D341Med (cell line): ENCODE data around the gene TRIOBP.
"Not testable (repeated sequence)": the region's sequence is repeated elsewhere in the genome, so short reads cannot be mapped to it uniquely, and the experiment has no call there.

Source experiments
- DNase-seq: peaks from one replicate; pipeline ENCODE4 v3.0.0; 2012; ENCODE audit warnings: low spot score

TRIOBP gene

DNA sequence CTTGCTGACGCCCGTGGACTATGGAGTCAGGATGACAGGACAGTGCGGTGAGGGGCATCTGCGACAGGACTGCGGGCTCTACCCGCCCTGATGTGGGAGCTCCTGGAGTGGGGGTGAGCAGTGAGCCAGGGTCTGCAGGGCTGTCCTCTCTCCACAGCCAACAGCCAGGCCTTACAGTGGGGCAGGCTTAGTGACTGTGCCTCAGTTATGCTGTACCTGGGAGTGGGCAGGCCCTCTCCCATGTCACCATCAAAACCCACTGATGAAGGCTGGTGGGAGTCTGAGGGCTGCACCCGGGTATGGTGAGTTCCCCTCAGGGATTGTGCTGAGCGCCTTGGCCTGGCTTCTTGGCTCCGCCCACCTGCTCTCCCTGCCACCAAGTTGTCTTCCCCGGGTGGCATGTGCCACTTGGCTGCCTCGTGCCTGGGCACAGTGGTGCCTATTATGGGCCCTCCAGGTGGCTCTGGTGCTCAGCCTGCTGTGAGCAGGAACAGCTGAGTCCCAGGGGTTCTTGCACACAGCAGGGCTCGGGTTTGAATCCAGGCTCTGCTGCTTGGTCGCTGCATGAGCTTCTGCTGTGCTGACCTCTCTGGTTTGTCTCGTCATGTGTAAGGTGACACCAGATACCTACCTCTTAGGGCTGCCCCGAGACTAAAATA lies 4.1 kb upstream of the TRIOBP start:
- DNase-seq: no peak

DNA sequence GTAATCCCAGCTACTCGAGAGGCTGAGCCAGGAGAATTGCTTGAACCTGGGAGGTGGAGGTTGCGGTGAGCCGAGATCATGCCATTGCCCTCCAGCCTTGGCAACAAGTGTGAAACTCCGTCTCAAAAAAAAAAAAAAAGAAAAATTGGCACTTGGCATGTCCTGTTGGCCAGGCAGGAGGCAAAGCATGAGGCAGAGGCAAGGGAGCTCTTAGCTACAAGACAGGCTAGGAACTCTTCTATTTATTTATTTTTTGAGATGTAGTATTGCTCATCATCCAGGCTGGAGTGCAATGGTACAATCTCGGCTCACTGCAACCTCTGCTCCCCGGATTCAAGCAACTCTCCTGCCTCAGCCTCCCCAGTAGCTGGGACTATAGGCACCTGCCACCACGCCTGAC lies 2.7 kb upstream of the TRIOBP start:
- not testable (repeated sequence) for DNase-seq

DNA sequence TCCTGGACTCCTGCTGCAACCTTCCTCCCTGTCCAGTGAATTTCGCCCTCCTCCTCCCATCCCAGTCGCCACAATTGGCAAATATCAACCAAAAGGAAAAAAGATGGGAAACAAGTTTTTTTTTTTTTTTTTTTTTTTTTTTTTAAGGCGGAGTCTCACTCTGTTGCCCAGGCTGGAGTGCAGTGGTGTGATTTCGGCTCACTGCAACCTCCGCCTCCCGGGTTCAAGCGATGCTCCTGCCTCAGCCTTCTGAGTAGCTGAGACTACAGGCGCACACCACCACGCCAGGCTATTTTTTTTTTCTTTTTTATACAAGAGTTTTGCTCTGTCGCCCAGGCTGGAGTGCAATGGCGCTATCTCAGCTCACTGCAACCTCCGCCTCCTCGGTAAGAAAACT lies 590 bp upstream of the TRIOBP start:
- not testable (repeated sequence) for DNase-seq

DNA sequence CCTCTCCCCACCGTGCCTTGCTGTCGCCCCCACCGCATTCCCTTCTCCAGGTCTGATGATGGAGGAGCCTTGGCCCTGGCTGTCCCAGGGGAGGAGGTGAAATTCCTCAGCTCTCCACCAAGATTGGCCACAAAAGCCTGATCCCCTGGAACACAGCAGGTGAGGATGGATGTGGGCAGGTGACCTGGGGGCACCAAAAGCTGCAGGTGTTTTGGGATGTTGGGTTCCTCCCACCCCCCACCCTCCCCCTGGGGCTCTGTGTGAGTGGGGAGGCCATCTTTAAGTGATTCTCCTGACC lies 639 bp downstream of the TRIOBP start:
- DNase-seq: no peak

DNA sequence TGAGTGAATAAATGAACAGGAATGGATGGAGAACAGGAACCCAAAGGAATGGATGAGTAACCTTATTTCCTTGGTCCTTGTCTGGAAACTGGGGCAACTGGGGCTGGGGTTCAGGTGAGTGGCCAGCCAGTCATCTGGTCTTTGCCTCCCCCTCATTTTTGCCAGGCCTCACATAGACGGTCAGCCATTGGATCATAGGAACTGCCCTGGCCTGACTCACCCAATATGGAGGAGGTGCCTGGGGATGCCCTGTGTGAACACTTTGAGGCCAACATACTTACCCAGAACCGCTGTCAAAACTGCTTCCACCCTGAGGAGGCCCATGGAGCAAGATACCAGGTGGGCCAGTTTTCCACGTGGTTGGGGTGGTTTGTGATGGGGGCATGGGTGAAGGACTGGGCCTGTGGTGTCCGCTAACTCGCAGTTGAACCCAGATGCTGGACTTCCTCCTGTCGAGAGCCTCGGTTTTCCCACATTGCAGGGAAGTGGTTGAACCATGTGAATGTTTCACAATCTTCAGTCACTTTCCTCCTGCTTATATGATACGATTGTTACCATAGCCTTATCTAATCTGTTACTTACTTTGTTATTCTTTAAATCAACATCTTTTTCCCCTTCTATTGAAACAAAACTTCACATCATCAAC lies 4.4 kb downstream of the TRIOBP start:
- no peak for DNase-seq

GRCh38 chr22:37703906-37704305 lies 7.1 kb downstream of the TRIOBP start:
- no peak for DNase-seq

DNA sequence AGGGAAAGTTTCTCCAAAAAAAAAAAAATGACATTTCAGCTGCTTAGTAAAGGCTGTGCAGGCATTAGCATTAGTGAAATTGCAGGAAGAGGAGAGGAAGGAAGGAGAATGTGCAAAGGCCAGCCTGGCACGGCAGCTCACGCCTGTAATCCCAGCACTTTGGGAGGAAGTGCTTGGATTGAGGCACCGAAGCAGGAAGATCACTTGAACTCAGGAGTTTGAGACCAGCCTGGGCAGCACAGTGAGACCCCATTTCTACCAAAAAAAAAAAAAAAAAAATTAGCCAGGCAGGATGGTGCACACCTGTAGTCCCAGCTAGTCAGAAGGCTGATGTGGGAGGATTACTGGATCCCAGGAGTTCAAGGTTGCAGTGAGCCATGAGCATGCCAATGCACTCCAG lies 7.8 kb downstream of the TRIOBP start:
- no peak for DNase-seq

- no peak for DNase-seq
Observed at GRCh38 chr22:37705205-37705604, 8.4 kb downstream of the TRIOBP start.

DNA sequence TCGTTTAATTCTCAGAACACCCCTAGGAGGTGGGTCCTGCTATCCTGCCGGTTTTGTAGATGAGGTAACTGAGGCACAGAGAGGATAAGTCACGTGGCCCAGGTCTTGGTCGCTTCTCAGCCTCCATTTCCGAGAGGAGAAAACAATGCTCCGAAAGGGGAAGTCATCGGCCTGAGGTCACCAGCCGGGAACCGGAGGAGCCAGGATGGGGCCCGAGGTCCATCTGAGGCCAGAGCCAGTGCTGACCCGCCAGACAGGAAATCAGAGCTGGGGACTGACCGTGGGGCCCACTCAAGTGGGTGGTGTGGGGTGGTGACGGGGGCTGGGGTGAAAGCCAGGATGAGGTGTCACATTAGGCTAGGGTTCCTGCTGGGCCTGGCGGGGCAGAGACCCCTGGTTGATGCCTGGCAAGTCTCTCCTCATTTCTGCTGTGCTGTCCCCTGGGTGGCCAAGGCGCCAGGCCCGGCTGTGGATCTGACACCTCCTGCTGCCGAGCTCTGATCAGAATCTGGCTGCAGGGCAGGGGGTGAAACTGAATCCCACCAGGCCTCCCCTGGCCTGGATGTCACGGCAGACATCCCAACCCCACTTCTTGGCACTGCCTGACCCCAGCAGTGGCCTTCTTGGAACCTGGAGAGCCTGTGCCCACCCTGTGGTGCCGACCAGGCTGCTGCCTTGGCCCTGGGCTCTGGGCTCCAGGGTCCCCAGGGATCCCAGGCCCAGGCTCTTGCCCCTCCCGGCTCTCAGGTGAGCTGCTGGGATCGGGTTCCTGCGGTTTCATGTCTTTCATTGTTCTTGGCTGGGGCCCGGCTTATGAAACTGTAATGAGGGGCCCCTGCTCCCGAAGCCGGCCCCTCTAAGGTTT lies 12.0 kb downstream of the TRIOBP start:
- no peak for DNase-seq

DNA sequence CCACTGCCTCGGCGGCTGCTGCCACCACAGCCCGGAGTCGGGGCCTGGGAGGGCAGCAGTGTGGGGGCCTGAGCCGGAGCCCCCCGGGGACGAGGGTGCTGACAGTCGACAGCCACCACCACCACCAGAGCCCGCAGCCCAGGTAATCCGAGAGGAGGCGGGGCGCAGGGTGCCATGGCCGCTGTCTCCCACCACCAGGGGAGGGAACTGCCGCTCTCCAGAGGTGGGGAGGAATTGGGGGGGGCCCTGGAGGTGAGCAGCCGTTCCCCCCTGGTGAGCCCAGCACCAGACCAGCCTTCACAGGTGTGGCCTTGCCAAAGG lies 12.6 kb downstream of the TRIOBP start:
- DNase-seq: no peak

DNA sequence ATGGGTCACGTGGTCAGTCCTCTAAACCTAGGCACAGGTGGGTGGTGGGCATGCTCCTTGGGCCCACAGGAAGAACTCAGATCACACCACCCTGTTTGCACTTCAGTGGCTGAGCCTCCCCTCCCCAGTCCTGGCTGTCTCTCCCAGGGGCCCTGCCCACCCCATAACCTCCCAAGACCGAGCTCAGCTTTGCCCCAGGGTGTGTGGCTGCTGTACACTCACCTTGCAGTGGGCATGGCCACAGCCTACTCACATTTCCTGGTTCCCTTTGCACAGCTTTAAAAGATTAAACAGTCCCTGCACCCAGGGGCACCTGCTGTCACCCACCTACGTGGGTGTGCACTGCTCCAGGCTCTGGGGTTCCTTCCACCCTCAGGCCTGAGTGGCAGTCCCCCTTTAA lies 13.8 kb downstream of the TRIOBP start:
- no peak for DNase-seq

DNA sequence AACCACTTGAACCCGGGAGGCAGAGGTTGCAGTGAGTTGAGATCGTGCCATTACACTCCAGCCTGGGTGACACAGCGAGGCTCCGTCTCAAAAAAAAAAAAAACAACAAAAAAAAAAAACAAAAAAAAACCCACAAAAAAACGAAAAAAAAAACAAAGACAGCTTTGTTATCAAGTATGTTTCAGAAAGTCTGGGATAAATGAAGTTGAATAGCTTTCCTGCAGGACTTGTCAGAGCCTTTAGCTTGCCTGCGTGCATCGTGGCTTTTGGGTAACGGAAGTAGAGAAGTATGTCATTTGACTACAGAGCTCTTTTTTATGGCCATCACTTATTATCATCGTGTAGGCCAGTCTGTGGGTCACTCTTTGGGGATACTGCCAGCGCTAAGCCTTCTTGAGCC lies 14.6 kb downstream of the TRIOBP start:
- DNase-seq: no peak

DNA sequence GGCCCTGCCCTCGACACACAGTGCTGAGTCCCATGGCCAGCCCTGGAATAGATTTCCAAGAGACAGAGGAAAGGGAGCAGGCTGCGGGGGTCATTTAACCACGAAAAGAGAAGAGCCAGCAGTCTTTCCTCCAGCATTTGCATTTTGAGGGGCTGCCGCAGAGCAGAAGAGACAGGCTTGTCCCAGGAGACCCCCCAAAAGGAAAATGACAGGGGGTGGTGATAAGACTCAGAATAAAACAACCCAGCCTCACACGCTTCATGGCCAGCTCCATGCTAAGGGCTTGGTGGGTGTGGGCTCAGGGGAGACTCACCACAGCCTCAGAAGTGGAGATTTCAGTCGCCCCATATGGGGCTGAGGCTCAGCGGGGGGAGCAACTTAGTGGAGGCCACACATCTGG lies 16.9 kb downstream of the TRIOBP start:
- no peak for DNase-seq

DNA sequence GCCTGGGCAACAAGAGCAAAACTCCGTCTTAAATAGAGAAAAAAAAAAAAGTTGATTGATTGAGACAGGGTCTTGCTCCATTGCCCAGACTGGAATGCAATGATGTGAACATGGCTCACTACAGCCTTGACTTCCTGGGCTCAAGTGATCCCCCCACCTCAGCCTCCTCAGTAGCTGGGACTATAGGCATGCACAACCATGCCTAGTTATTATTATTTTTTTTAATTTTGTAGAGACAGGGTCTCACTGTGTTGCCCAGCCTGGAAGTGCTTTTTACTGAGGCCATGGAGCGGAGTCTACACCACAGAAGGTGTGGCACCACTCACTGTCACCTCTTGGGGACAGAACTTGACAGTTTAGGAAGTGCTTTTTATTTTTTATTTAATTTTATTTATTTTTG lies 17.8 kb downstream of the TRIOBP start:
- no peak for DNase-seq

DNA sequence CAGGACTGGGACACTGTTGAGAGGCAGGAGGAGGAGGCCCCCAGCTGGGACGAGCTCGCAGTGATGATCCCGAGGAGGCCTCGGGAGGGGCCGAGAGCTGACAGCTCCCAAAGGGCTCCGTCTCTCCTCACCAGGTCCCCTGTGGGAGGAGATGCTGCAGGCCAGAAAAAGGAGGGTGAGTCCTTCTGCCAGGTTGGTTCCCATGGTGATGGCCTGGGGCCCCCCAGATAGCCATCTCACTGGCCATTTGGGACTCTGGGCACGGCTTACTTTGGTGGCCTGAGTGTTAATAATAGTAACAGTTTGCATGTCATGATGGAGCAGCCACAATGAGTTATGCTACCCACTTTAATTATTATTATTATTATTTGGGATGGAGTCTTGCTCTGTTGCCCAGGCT lies 18.9 kb downstream of the TRIOBP start:
- DNase-seq: no peak

DNA sequence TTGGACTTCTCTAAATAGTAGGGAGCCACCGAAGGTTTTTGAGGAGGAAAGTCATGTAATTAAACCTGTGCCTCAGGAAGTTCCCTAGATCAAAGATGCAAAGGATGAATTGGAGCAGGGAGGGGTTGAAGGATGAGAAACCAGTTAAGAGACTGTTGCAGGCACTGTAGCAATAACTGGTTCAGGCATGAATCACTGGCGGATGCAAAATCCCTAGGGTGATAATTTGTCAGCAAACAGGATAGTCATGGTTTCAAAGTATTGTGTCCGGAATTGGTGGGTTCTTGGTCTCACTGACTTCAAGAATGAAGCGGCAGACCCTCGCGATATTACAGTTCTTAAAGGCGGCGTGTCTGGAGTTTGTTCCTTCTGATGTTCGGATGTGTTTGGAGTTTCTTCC lies 19.9 kb downstream of the TRIOBP start:
- no peak for DNase-seq

DNA sequence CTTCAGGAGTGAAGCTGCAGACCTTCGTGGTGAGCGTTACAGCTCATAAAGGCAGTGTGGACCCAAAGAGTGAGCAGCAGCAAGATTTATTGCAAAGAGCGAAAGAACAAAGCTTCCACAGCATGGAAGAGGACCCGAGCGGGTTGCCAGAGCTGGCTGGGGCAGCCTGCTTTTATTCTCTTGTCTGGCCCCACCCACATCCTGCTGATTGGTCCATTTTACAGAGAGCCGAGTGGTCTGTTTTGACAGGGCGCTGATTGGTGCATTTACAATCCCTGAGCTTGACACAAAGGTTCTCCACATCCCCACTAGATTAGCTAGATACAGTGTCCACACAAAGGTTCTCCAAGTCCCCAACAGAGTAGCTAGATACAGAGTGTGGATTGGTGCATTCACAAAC lies 20.4 kb downstream of the TRIOBP start:
- DNase-seq: not testable (repeated sequence)

GRCh38 chr22:37717746-37718305 lies 21.0 kb downstream of the TRIOBP start:
- not testable (repeated sequence) for DNase-seq

DNA sequence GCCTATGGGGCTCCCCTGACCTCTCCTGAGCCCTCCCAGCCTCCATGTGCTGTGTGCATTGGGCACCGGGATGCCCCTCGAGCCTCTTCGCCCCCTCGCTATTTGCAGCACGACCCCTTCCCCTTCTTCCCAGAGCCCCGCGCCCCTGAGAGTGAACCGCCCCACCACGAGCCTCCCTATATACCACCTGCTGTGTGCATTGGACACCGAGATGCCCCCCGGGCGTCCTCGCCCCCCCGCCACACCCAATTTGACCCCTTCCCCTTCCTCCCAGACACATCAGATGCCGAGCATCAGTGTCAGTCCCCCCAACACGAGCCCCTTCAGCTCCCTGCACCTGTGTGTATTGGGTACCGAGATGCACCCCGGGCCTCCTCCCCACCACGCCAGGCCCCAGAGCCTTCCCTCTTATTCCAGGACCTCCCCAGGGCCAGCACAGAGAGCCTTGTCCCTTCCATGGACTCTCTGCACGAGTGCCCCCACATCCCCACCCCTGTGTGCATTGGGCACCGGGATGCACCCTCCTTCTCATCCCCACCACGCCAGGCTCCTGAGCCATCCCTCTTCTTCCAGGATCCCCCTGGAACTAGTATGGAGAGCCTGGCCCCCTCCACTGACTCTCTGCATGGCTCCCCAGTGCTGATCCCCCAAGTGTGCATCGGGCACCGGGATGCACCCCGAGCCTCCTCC lies 28.8 kb downstream of the TRIOBP start:
- no peak for DNase-seq

- DNase-seq: no peak
Observed at GRCh38 chr22:37726241-37726887, 29.5 kb downstream of the TRIOBP start.

- no peak for DNase-seq
Observed at GRCh38 chr22:37728620-37729019, 31.8 kb downstream of the TRIOBP start.

DNA sequence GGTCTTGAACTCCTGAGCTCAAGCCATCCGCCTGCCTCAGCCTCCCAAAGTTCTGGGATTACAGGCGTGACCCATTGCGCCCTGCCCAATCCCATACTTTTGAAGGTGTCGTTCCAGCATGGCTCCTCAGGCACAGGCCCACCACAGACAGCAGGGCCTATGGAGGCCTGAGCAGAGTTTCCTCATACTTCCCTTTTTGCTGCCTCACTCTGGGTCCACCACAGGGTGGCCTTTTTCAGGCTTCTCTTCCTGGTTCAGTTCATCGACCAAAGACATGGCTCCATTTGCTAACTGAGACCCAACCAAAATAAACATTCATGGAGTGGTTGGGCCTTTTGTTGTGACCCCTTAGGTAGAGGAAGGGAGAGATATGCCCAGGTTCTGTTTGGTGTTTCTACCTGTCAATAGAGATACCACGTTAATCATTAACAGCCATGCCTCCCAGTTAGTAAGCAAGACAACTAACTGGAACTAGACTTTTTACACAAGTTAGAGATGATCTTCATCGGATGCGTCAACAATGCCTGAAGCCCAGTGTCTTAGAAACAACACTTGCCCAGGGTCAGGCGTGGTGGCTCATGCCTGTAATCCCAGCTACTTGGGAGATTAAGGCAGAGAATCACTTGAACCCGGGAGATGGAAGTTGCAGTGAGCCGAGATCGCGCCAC lies 35.1 kb downstream of the TRIOBP start:
- DNase-seq: no peak
